Measurements from ENCODE around the gene PAFAH1B2.
"Not testable (repeated sequence)": the region's sequence is repeated elsewhere in the genome, so short reads cannot be mapped to it uniquely, and the experiment has no call there.

PAFAH1B2 gene

DNA sequence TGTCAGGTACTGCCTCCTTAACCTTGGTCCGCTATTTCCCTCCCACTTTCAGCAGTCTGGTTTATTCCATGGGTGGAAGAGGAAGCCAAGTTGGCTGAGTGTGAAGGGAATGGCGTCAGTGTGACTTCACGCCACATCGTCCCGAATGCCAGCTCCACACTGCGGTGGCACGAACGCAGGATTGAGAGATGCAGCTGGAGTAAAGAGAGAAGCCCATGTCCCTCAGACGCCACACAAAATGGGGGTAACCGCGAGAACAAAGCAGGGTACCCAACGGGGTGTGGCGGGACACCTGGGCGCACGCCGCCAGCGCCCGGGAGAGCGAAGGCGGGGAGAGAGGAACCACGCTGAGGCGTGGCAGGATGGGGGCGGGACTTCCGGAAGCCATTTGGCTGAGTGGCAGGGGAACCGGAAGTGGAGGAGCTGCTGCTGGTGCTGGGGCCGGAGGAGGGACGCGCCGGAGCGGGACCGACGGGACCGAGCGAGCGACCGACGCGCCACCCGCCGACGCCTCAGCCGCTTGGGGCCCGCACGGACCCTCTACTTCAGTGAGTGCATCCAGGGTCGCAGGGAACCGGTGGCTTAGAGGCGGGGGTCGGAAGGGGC lies at the start of gene PAFAH1B2:
Gene PAFAH1B2 (plus strand): TSS at position 417 of the 606 bp plus-strand sequence. CDS start 8,161 bp downstream, outside the sequence.
- DNase-seq (ENCODE audit: low read depth) = peak; percentile 93

DNA sequence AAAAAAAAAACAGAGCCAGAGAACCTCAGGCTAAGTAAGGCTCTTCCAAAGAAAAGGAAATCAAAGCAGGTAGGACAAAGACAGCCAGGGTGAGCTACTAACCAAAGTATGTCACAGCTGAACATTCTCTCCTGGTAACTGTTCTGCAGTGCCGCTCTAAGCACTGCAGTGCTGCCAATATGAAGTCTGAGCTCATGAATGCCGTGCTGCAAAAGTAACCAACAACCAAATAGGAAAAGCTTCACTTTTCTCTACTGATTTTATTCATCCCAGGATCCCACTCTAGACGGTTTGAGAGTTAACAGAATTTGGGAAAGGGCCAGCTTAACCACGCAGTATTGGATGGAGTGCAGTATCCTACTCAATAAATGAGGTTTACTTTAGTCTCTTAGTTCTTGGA lies 49.3 kb upstream of the PAFAH1B2 start:
- no peak for DNase-seq (ENCODE audit: low read depth)

DNA sequence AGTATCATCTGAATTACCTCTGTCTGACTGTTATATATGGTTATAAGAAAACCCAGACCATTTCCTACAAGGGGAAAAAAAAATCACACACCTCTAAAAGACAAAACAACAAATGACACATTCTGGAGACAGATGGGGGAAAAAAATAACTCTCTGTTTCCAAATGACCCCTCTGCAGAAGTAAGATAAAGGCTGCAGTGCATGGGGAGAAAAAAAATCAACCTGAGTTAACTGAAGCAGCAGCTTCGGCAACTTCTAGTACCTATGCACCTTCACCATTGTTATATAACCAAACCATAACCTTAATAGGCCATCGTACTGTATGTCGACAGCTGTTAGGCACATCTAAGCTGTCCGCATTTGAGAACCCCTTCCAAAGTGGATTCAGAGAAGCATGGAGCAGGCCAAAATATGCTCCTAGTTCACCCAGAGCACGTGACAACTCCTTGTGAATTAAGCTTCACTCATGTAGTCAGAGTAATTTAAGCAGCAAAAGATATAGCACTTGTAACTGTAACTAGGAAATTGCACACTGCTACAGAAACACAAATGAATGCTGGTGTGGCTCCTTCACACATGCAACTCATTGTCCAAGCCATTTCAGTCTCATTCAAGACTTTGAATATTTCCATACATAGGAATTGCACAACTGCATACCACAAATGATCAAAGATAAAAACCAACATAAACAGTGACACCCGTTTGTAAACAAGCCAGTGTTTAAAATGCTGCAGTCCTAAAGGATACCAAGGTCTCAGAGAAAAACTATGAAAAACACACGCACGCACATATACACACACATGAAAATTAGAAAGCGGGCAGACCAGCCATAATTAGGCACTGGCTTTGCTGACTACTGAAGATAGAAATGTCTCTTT lies 48.6 kb upstream of the PAFAH1B2 start:
- DNase-seq (ENCODE audit: low read depth) = no peak

- DNase-seq (ENCODE audit: low read depth) = no peak
Measured at GRCh38 chr11:117096201-117096991, 47.7 kb upstream of the PAFAH1B2 start.

DNA sequence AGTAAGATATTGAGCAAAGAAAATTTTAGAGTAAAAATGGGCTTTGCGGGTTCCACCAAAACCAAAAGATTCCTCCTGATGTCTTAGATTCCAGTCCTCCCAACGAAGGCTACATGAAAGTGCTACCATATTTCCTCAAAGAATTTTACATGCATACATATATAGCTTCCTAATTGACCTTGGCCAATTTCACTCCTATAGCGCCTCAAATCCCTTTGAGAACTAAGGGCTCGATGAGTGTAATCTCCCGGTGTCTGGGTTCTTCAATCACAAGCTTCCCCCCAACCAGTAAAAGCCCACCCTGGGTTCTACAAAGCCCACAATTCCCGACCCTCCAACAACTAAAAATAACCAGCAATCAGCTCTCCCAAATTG lies 47.1 kb upstream of the PAFAH1B2 start:
- no peak for DNase-seq (ENCODE audit: low read depth)

DNA sequence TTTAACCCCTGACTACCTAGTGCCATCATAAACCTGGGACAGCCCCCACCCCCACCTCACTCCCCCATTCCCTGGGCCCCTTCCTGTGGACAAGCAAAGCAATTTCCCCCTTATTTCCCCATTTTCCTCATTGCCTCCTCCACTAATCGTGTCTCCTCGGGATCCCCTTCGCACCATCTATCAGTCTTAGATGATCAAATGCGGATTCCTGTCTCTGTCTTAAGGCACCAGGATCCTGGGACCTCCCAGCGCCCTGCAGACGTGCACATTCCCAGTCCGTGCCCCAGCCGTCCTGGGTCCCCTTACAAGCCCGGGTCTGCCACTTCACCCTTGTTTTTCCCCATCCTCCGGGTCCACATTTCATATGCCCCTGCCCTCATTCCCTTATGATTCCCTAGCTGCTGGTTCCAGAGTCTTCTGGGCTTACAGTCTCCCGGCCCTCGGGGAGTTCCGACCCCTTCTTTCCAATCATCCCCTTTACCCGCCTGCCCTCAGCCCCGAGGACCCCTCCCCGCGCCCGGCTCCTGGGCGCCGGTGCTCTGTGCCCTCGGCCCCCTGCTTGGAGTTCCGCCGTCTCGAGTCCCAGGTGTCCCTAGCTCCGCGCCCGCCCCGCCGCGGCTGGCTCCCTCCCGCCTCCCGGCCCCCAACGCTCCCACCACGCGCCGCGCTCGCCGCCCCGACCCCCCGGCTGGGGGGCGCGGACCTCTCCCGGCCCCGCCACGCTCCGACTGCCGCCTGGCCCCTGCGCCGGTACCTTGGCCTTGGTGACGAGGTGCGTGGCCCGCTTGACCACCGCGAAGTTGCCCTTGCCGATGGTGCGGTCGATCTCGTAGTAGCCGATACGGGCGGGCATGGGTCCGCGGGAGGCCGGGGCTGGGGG lies 46.5 kb upstream of the PAFAH1B2 start:
- peak; percentile 19 for DNase-seq (ENCODE audit: low read depth)

DNA sequence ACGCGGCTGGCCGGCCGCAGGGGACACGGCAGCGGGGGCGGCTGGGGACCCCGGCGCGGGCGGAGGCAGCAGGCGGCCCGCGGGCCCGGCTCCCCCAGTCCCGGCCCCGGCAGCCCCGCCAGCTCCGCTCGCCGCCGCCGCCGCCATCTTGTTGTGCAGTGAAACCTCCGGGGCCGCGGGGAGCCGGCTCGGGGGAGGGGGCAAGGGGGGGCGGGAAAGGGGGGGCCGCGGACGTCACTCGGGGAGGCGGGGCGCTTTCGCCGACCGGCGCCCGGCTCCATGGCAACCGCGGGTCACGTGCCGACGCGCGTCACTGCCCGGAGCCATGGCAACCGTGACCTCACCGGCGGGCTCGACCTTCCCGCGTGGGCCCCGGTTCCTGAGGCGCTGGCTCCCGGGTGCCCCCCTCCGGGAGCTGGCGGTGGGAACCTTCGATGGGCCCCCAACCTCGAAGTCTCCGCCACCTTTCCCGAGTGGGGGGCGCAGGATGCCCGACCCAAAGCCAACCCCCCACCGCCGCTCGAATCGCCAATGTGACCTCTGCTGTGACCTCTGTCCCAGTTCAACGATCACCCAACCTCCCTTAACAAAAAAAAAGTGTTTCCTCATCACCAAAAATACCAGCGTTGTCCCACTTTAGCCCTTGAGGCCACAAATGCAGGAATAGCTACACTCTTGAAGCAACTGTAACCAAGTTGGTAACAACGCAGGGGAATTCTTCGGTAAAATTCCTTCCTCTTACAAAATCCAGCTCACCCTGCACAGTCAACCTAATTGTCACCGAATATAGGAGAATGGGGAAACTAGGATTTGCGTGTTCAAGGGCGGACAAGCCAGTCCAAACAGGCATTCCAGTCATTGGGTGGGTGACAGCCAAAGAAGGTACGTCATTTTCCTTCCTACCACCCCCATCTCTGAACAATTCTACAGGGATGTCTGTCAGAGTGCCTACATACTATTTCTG lies 45.5 kb upstream of the PAFAH1B2 start, which contains the start of gene SIK3:
Gene SIK3 (minus strand): TSS at position 160 of the 964 bp plus-strand sequence. CDS start 13 bp downstream, at position 147.
- DNase-seq (ENCODE audit: low read depth) = peak; percentile 91

DNA sequence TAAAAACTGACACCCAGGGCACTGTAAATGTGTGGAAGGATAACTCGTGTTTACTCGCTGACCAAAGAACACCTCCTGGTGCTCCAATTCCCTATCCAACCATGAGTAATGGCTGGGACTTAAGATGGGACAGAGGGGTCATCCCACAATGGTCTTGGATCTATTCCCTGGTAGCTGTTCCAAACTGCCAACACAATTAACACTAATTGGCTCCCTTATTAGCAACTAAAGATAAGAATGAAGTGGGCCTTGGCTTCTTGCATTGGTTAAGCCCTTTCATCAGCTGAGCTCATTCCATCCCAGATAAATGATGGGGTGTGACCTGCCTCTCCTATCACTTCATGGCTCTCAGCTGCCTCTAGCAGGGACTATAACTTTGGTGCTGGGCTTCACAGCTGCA lies 44.4 kb upstream of the PAFAH1B2 start:
- no peak for DNase-seq (ENCODE audit: low read depth)

DNA sequence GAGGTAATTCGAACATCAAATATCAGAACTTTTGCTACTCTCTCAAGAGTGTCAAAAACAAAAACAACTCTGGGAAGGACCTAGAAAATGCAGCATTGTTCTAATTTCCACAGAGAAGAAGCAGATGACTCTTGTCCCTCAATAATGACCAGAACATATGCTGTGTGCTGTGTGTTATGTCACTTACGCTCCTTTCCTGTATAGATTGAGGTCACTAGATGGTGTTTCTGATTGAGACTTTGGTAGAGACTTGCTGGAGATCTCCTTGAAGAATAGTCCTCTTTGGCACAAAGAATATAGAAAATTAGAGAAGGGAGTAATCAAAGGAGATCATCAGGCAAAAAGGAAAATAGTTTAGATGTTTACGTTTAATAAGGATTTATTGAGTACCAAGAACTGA lies 43.5 kb upstream of the PAFAH1B2 start:
- DNase-seq (ENCODE audit: low read depth) = no peak

GRCh38 chr11:117107701-117108590 lies 36.1 kb upstream of the PAFAH1B2 start:
- no peak for DNase-seq (ENCODE audit: low read depth)

- no peak for DNase-seq (ENCODE audit: low read depth)
Measured at GRCh38 chr11:117110294-117110950, 33.7 kb upstream of the PAFAH1B2 start.

GRCh38 chr11:117112497-117112896 lies 31.6 kb upstream of the PAFAH1B2 start:
- not testable (repeated sequence) for DNase-seq (ENCODE audit: low read depth)

- not testable (repeated sequence) for DNase-seq (ENCODE audit: low read depth)
Measured at GRCh38 chr11:117112939-117113338, 31.1 kb upstream of the PAFAH1B2 start.

- DNase-seq (ENCODE audit: low read depth) = no peak
Measured at GRCh38 chr11:117117681-117118080, 26.4 kb upstream of the PAFAH1B2 start.

DNA sequence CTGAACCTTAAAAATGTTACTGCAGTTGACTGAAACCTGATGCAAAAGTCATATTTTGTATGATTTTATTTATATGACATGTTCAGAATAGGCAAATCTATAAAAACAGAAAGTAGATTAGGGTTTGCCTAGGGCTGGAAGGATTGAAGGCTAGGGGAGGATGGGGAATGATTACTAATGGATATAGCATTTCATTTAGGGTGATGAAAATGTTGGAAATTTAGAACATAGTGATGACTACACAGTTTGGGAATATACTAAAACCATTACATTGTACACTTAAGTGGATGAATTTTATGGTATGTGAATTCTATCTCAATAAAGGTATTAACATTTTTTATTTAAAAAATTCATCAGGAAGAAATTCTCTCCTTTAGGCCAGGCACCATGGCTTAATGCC lies 22.9 kb upstream of the PAFAH1B2 start:
- DNase-seq (ENCODE audit: low read depth) = no peak

DNA sequence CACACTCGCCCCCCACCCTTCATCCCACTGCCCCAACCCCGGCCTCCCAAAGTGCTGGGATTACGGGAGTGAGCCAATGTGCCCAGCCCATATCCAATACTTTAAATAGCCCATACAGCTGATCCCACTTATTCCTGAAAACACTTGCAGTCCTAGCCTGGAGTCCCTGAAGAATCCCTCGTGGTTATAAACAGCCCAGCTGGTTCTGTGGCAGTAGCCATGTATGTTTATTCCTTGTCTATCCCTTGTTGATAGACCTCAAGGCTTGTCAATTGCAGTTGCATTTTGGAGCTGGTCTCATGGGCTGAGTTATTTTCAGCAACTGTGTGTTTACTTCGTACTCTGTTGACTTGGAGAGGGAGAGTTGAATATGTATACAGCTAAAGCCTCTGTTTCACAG lies 21.5 kb upstream of the PAFAH1B2 start:
- no peak for DNase-seq (ENCODE audit: low read depth)

DNA sequence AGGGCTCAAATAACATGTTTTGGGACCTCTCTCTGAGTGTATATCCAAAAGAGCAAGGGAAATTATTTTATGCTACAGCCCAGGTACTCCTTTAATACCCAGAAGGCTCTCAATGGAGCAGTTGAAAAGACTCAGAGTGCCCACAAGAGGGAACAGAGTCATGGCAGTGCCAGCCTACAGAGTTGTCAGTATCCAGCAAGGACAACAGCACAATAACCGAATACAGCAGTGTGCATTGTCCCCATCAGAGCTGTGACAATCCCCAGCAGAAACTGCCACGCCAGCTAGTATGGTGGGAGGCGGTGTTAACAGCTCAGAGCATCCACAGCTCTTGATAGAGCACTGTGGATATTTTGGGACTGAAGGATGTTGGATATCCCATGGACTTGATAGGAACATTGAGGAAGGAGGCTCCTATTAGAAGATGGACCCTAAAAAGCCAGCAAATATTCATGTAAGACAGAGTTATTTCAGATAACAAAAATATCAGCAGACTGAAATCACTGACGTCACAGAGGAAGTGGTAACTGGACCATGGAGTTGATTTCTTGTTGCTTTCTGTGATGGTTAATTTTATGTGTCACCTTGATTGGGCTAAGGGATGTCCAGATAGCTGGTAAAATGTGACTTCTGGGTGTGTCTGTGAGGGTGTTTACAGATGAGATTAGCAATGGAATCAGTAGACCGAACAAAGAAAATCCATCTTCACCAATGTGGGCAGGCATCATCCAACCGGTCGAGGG lies 17.7 kb upstream of the PAFAH1B2 start:
- DNase-seq (ENCODE audit: low read depth) = no peak

Measured in stimulated activated CD8-positive, alpha-beta memory T cell treated with anti-CD3 and anti-CD28 coated beads, Interleukin-15, amount 100 ng/mL, for 24 hours (primary cell).